Ishikawa (cell line): Measurements from ENCODE around the gene ICA1.

Experiments used
- CEBPB ChIP-seq: IDR thresholded peaks from 2 replicates; pipeline ENCODE4 v1.6.1; 2012
- CREB1 ChIP-seq: IDR thresholded peaks from 2 replicates; pipeline ENCODE4 v1.6.1; 2012; ENCODE audit warnings: low read depth
- EP300 ChIP-seq: IDR thresholded peaks from 2 replicates; pipeline ENCODE4 v1.6.1; 2012; ENCODE audit warnings: borderline replicate concordance
- FOXM1 ChIP-seq: IDR thresholded peaks from 2 replicates; pipeline ENCODE4 v1.6.1; 2012; ENCODE audit warnings: low read depth, borderline replicate concordance
- MAX ChIP-seq: IDR thresholded peaks from 2 replicates; pipeline ENCODE4 v1.6.1; 2012
- NFIC ChIP-seq: IDR thresholded peaks from 2 replicates; pipeline ENCODE4 v1.6.1; 2012
- RAD21 ChIP-seq: IDR thresholded peaks from 2 replicates; pipeline ENCODE4 v1.6.1; 2012; ENCODE audit warnings: low read depth
- REST ChIP-seq: IDR thresholded peaks from 2 replicates; pipeline ENCODE4 v1.6.1; 2012; ENCODE audit warnings: low read depth, mild to moderate bottlenecking
- TAF1 ChIP-seq: IDR thresholded peaks from 2 replicates; pipeline ENCODE4 v1.6.1; 2012; ENCODE audit warnings: low read depth, mild to moderate bottlenecking
- TCF12 ChIP-seq: IDR thresholded peaks from 2 replicates; pipeline ENCODE4 v1.6.1; 2012; ENCODE audit warnings: low read depth
- TEAD4 ChIP-seq: IDR thresholded peaks from 2 replicates; pipeline ENCODE4 v1.6.1; 2012
- USF1 ChIP-seq: IDR thresholded peaks from 2 replicates; pipeline ENCODE4 v1.6.1; 2012
- YY1 ChIP-seq: IDR thresholded peaks from 2 replicates; pipeline ENCODE4 v1.6.1; 2012; ENCODE audit warnings: low read depth
- ZBTB7A ChIP-seq: IDR thresholded peaks from 2 replicates; pipeline ENCODE4 v1.6.1; 2012; ENCODE audit warnings: low read depth

- no peak for TF ChIP-seq EP300
- TF ChIP-seq TCF12 = no peak
- TF ChIP-seq ZBTB7A = no peak
- no peak for TF ChIP-seq NFIC
- TF ChIP-seq FOXM1 = no peak
- no peak for TF ChIP-seq TAF1
- no peak for TF ChIP-seq USF1
- no peak for TF ChIP-seq RAD21
- no peak for TF ChIP-seq CEBPB
- no peak for TF ChIP-seq MAX
- TF ChIP-seq YY1 = no peak
- TF ChIP-seq REST = no peak
- no peak for TF ChIP-seq CREB1
- no peak for TF ChIP-seq TEAD4
These were observed 77.7 kb downstream of the ICA1 start for GRCh38 chr7:8184221-8184620.
